Measurements from ENCODE around the gene SERPINA5. TPM values are rescaled to one million over a fixed set of nuclear protein-coding genes. Genes with fewer than 3 reads are reported as not detected.
"Not testable (repeated sequence)": the region's sequence is repeated elsewhere in the genome, so short reads cannot be mapped to it uniquely, and the experiment has no call there.

The SERPINA5 gene
- total RNA-seq, 4 donors from 2014 or later: 0.76 to 4.5 (median 1.9) TPM; not detected in 1

DNA sequence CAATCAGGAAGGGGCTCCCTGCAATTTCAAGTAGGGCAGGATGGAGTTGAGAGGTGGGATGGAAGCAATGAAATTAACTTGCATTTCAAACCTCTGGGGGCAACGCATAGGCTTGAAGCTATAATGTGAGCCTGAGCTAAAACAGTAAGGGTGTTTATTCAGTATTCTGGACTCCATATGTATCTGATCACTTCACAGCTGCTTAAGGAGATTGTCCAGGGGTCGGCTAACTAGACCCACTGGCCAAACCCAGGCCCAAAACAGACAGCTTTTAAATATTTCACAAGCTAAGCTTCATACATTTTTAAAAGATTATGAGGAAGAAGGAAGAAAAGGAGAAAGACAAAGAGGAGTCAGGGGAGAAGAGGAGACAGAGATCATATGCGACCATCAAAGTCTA lies 24.1 kb downstream of the SERPINA5 start:
- DNase-seq (ENCODE audit: low spot score in 2 of 2): no peak

DNA sequence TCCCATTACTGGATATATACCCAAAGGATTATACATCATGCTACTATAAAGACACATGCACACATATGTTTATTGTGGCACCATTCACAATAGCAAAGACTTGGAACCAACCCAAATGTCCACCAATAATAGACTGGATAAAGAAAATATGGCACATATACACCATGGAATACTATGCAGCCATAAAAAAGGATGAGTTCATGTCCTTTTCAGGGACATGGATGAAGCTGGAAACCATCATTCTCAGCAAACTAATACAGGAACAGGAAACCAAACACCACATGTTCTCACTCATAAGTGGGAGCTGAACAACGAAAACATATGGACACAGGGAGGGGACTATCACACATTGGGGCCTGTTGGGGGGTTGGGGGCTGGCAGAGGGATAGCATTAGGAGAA lies 27.7 kb downstream of the SERPINA5 start:
- not testable (repeated sequence) for DNase-seq (ENCODE audit: low spot score in 2 of 2); H3K36me3 ChIP-seq; H3K4me3 ChIP-seq; H3K27ac ChIP-seq; H3K9me3 ChIP-seq; H3K27me3 ChIP-seq
- WGBS: 70% methylated on average over 1 of the region's 1 CpG
- peaks cover 21% of the 10 kb centered on the region for H3K4me1 ChIP-seq

More for the DNA sequence above, 24.1 kb downstream of the SERPINA5 start:
- no peak overlapping the region for H3K27ac ChIP-seq
- 74% methylated on average over 3 of the region's 3 CpGs for WGBS
- H3K9me3 ChIP-seq: no peaks in the 10 kb centered on the region
- H3K27me3 ChIP-seq: no peaks in the 10 kb centered on the region
- no peaks in the 10 kb centered on the region for H3K36me3 ChIP-seq
- peaks cover 23% of the 10 kb centered on the region for H3K4me1 ChIP-seq
- TF ChIP-seq, protein P1, sequence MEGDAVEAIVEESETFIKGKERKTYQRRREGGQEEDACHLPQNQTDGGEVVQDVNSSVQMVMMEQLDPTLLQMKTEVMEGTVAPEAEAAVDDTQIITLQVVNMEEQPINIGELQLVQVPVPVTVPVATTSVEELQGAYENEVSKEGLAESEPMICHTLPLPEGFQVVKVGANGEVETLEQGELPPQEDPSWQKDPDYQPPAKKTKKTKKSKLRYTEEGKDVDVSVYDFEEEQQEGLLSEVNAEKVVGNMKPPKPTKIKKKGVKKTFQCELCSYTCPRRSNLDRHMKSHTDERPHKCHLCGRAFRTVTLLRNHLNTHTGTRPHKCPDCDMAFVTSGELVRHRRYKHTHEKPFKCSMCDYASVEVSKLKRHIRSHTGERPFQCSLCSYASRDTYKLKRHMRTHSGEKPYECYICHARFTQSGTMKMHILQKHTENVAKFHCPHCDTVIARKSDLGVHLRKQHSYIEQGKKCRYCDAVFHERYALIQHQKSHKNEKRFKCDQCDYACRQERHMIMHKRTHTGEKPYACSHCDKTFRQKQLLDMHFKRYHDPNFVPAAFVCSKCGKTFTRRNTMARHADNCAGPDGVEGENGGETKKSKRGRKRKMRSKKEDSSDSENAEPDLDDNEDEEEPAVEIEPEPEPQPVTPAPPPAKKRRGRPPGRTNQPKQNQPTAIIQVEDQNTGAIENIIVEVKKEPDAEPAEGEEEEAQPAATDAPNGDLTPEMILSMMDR (IDR thresholded peaks at IDR 0.05): no peak
- TF ChIP-seq EP300 (IDR thresholded peaks at IDR 0.05) (no peak), POLR2AphosphoS5 (IDR thresholded peaks at IDR 0.05) (no peak), POLR2A (IDR thresholded peaks at IDR 0.05) (no peak)
- H3K4me3 ChIP-seq: no peak overlapping the region

DNA sequence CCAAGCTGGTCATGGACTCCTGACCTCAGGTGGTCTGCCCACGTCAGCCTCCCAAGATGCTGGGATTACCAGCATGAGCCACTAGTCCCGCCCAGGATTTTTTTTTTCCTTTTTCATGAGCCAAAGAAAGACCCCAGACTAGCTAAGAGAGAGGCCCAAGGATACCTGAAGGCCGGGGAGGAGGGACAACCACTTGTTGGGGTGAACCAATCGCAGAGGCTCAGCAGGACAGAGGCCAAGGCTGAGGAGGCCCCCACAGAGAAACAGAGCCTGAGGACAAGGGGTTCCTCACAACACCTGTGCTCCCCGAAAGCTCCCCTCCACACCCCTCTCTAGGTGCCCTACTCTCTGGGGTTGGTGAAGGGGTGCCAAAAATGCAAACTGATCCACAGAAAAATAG lies 30.0 kb downstream of the SERPINA5 start:
- TF ChIP-seq POLR2A (IDR thresholded peaks at IDR 0.05): no peak
- TF ChIP-seq, protein P1 (IDR thresholded peaks at IDR 0.05): no peak
- TF ChIP-seq EP300 (IDR thresholded peaks at IDR 0.05): no peak
- no peak for TF ChIP-seq POLR2AphosphoS5 (IDR thresholded peaks at IDR 0.05)
- Histone ChIP-seq H3K9me3 (no peaks in the 10 kb centered on the region), H3K4me1 (peaks cover 21% of the 10 kb centered on the region), H3K36me3 (no peaks in the 10 kb centered on the region), H3K27me3 (no peaks in the 10 kb centered on the region), H3K27ac (no peak overlapping the region), H3K4me3 (no peak overlapping the region)
- DNase-seq (ENCODE audit: low spot score in 2 of 2): no peak
- 91% methylated on average over 5 of the region's 5 CpGs for WGBS

DNA sequence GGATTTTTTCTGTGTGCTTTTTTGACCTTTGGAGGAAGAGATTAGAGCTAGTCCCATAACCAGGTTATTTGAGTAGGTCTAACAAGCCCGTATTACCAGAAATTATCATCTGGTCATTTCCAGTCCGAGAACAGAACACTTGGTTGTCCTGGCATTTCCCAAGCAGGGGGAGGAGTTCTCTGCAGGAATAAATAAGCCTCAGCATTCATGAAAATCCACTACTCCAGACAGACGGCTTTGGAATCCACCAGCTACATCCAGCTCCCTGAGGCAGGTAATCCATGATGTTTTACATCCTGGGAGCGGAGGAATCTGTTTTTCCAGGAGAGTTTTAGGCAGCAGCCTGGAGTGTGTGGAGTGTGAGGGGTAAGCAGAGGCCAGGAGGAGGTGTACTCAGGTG lies 30.9 kb downstream of the SERPINA5 start, which contains the start of gene SERPINA3:
Gene SERPINA3, plus strand, starts transcription at position 218 of the 400 bp plus-strand sequence. CDS start 2,051 bp downstream, outside the sequence.
- peak within 1 kb of the TSS; percentile 2 for H3K4me3 ChIP-seq
- no peak for TF ChIP-seq POLR2AphosphoS5 (IDR thresholded peaks at IDR 0.05)
- TF ChIP-seq EP300 (IDR thresholded peaks at IDR 0.05): no peak
- TF ChIP-seq, protein P1 (IDR thresholded peaks at IDR 0.05): no peak
- 44% methylated on average over 4 of the region's 4 CpGs for WGBS

DNA sequence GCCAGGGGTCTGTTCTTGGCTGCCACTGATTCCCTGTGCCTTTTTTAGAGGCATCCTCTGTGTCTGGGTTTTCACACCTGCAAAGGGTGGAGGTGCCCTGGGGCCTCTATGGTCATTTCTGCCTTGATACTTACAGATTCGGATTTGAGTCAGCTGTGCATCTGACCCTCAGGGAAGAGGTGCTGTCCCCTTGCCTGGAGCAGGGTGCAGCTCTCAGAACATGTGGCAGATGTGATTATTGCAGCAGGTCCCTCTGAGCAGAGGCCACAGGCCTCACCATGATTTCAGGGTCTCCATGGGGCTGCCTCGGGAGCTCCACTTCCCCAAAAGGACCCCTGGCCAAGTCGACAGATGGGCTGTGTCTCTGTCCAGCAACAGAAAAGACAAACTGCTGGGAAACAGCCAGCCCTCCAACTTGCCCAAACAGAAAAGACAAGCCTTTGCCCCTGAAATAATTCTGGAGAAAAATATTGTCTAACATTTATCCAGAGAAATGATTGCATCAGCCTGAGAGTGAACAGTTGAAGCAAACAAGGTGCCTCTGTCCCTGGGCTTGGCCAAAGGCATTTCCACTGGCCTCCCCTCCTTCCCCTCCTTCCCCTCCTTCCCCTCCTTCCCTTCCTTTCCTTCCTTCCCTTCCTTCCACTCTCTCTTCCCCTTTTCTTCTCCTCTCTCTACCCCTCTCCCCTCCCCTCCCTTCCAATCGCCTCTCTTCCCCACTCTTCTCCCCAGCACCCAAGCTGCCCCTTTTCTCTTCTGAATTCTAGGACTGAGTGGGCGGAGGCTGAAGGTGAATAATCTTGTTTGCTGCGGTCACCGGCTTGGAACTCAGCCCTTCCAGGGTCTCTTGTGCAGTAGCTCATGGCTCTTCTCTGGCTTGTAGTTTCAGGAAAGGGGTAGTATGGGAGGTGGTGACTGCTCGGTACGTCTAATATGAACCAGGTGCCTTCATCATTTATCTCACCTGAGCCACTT lies 31.6 kb downstream of the SERPINA5 start:
- Histone ChIP-seq H3K36me3 (no peaks in the 10 kb centered on the region), H3K4me3 (peak overlapping the region; percentile 2), H3K9me3 (peaks cover 9% of the 10 kb centered on the region), H3K27me3 (no peaks in the 10 kb centered on the region), H3K27ac (peak overlapping the region; percentile 33), H3K4me1 (peaks cover 18% of the 10 kb centered on the region)
- TF ChIP-seq, protein P1 (IDR thresholded peaks at IDR 0.05): no peak
- TF ChIP-seq POLR2A (IDR thresholded peaks at IDR 0.05) (no peak), POLR2AphosphoS5 (IDR thresholded peaks at IDR 0.05) (no peak), EP300 (IDR thresholded peaks at IDR 0.05) (no peak)
- DNase-seq (ENCODE audit: low spot score in 2 of 2): peak in 1 of 2 donors; percentile 44
- 68% methylated on average over 9 of the region's 9 CpGs for WGBS

More for the DNA sequence above, 30.9 kb downstream of the SERPINA5 start, which contains the start of gene SERPINA3:
- no peaks in the 10 kb centered on the region for H3K27me3 ChIP-seq
- H3K27ac ChIP-seq: peak within 1 kb of the TSS; percentile 33
- H3K4me1 ChIP-seq: peaks cover 18% of the 10 kb centered on the region
- no peaks in the 10 kb centered on the region for H3K36me3 ChIP-seq
- peaks cover 4% of the 10 kb centered on the region for H3K9me3 ChIP-seq
- no peak for DNase-seq (ENCODE audit: low spot score in 2 of 2)
